ENCODE measurements around the gene IL4R. TPM values are rescaled to one million over a fixed set of nuclear protein-coding genes. Genes with fewer than 3 reads are reported as not detected.

The IL4R gene
- total and polyA plus RNA-seq, 2 of the 8 experiments (the other 6 are each of a cell fraction or from before 2014, with no cell fraction given), result 29.1 to 29.4 TPM

DNA sequence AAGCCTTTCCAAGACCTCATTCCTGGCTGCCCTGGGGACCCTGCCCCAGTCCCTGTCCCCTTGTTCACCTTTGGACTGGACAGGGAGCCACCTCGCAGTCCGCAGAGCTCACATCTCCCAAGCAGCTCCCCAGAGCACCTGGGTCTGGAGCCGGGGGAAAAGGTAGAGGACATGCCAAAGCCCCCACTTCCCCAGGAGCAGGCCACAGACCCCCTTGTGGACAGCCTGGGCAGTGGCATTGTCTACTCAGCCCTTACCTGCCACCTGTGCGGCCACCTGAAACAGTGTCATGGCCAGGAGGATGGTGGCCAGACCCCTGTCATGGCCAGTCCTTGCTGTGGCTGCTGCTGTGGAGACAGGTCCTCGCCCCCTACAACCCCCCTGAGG, 49.5 kb downstream of the IL4R start:
- no peak overlapping the region for H2BK20ac ChIP-seq (ENCODE audit: low read length)
- no peaks in the 10 kb centered on the region for H3K79me1 ChIP-seq (ENCODE audit: low read depth, low read length)
- no peak overlapping the region for H3K14ac ChIP-seq (ENCODE audit: insufficient read length)
- no peak overlapping the region for H3K27ac ChIP-seq (ENCODE audit: low read depth, low read length)
- H3K4me2 ChIP-seq (ENCODE audit: insufficient read depth in 1 of 2, low read depth in 2 of 2, low read length in 2 of 2), result no peak overlapping the region
- H2BK15ac ChIP-seq (ENCODE audit: low read length), result no peak overlapping the region
- no peak overlapping the region for H3K18ac ChIP-seq (ENCODE audit: extremely low read depth, low read length)
- H3K79me2 ChIP-seq (ENCODE audit: control insufficient read depth in 1 of 2, insufficient read depth in 2 of 2, low read length in 2 of 2), result no peaks in the 10 kb centered on the region
- H2BK12ac ChIP-seq (ENCODE audit: low read depth, low read length), result no peak overlapping the region
- no peak overlapping the region for H2BK120ac ChIP-seq (replicated peaks; ENCODE audit: low read depth, low read length)
- no peak overlapping the region for H2AK5ac ChIP-seq (ENCODE audit: low read depth, low read length)
- 93% methylated on average over 4 of the region's 5 CpGs; no CpG with 5 or more reads in 1 of the 2 experiments for WGBS, 2 experiments (ENCODE audit: extremely low coverage in 1 of 2, insufficient coverage in 1 of 2, insufficient read length in 1 of 2, insufficient replicate concordance in 2 of 2, low coverage in 1 of 2, low lambda C conversion rate in 2 of 2, missing lambda C conversion rate in 1 of 2)
- no peak overlapping the region for H3K56ac ChIP-seq (replicated peaks; ENCODE audit: insufficient read length, low read depth, low read length)
- no peak overlapping the region for H4K5ac ChIP-seq (ENCODE audit: insufficient read length, low read depth, low read length)
- H3K4me3 ChIP-seq (ENCODE audit: extremely low read depth in 1 of 4, insufficient read depth in 2 of 4, low read depth in 3 of 4, low read length in 4 of 4), result no peak overlapping the region
- H3K9ac ChIP-seq (replicated peaks in 1 of 4; ENCODE audit: extremely low read depth in 1 of 4, low read depth in 3 of 4, low read length in 3 of 4), result no peak overlapping the region
- CTCF ChIA-PET (ENCODE audit: partially characterized antibody), result interaction anchor here (1.3 to 2.9 kb wide), 5 partner anchors 12 to 184 kb away, joined by 3 to 18 read pairs (median 4); no protein-coding TSS in a partner anchor
- H3K36me3 ChIP-seq (ENCODE audit: control insufficient read depth in 2 of 4, insufficient read depth in 4 of 4, low read length in 3 of 4), result peaks cover 2 to 9% (median 4%) of the 10 kb centered on the region in 4 experiments; a peak in 7 of 8 replicates
- no peaks in the 10 kb centered on the region for H3K27me3 ChIP-seq (replicated peaks in 1 of 4; ENCODE audit: control insufficient read depth in 3 of 4, extremely low read depth in 1 of 4, insufficient read depth in 3 of 4, low read length in 3 of 4)
- POLR2A ChIA-PET (ENCODE audit: partially characterized antibody), result no interaction called here
- no peak for DNase-seq (ENCODE audit: low read depth in 1 of 2, low spot score in 2 of 2)
- FAIRE-seq, result no peak
- no peak overlapping the region for H2BK5ac ChIP-seq (ENCODE audit: low read depth, low read length)
- no peak overlapping the region for H4K91ac ChIP-seq (replicated peaks; ENCODE audit: insufficient read length, low read length)
- no peak overlapping the region for H3K23ac ChIP-seq (ENCODE audit: insufficient read length)
- H4K8ac ChIP-seq (ENCODE audit: extremely low read depth, insufficient read depth, low read length), result no peak overlapping the region
- no peaks in the 10 kb centered on the region; a peak in 3 of 7 replicates for H3K4me1 ChIP-seq (replicated peaks in 1 of 4; ENCODE audit: control insufficient read depth in 3 of 4, insufficient read depth in 4 of 4, low read length in 3 of 4)
- H3K9me3 ChIP-seq (ENCODE audit: insufficient read depth in 2 of 2, low read depth in 1 of 2, low read length in 1 of 2), result no peaks in the 10 kb centered on the region
- H3K4ac ChIP-seq (replicated peaks; ENCODE audit: insufficient read length, low read depth, low read length), result no peak overlapping the region
- H4K20me1 ChIP-seq (replicated peaks in 1 of 2; ENCODE audit: control insufficient read depth in 1 of 2, insufficient read depth in 2 of 2, low read length in 2 of 2), result no peaks in the 10 kb centered on the region
- H2AFZ ChIP-seq (ENCODE audit: low read length), result no peak overlapping the region
- H3K23me2 ChIP-seq (ENCODE audit: low read depth, low read length), result no peaks in the 10 kb centered on the region
- TF ChIP-seq SIX5 (IDR thresholded peaks at IDR 0.05; ENCODE audit: low read depth, low read length) (no peak), RAD21 (IDR thresholded peaks at IDR 0.05 in 1 of 2, conservative IDR thresholded peaks at IDR 0.05 in 1 of 2; ENCODE audit: low read depth in 2 of 2, low read length in 2 of 2) (peak; percentile 23 to 27; a peak in 2 of 4 replicates), ZNF274 (IDR thresholded peaks at IDR 0.05; ENCODE audit: borderline replicate concordance, extremely low read depth, low read length) (no peak), ATF3 (IDR thresholded peaks at IDR 0.05; ENCODE audit: insufficient read depth, low read depth, low read length) (no peak), YY1 (IDR thresholded peaks at IDR 0.05; ENCODE audit: low read depth, low read length) (no peak), KDM5A (IDR thresholded peaks at IDR 0.05; ENCODE audit: low read length) (no peak), CTBP2 (IDR thresholded peaks at IDR 0.05; ENCODE audit: borderline replicate concordance, insufficient read depth, insufficient read length, low read length) (no peak), BCL11A (IDR thresholded peaks at IDR 0.05; ENCODE audit: low read depth in 2 of 2, low read length in 2 of 2) (no peak), RFX5 (IDR thresholded peaks at IDR 0.05; ENCODE audit: borderline replicate concordance, low read depth, low read length) (no peak)
- TF ChIP-seq, protein P1, sequence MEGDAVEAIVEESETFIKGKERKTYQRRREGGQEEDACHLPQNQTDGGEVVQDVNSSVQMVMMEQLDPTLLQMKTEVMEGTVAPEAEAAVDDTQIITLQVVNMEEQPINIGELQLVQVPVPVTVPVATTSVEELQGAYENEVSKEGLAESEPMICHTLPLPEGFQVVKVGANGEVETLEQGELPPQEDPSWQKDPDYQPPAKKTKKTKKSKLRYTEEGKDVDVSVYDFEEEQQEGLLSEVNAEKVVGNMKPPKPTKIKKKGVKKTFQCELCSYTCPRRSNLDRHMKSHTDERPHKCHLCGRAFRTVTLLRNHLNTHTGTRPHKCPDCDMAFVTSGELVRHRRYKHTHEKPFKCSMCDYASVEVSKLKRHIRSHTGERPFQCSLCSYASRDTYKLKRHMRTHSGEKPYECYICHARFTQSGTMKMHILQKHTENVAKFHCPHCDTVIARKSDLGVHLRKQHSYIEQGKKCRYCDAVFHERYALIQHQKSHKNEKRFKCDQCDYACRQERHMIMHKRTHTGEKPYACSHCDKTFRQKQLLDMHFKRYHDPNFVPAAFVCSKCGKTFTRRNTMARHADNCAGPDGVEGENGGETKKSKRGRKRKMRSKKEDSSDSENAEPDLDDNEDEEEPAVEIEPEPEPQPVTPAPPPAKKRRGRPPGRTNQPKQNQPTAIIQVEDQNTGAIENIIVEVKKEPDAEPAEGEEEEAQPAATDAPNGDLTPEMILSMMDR (IDR thresholded peaks at IDR 0.05; ENCODE audit: control extremely low read depth in 1 of 3, insufficient read depth in 1 of 3, low read depth in 1 of 3, low read length in 3 of 3), result peak in 2 of 3 experiments; percentile 26 to 36; a peak in 2 of 4 replicates

Measured in H1 (cell line).